Neural cell (in vitro differentiated cells): ENCODE measurements around the gene DAGLA. TPM values are rescaled to one million over a fixed set of nuclear protein-coding genes. Genes with fewer than 3 reads are reported as not detected.

Experiments used
- H2AFZ ChIP-seq: fragments of 200-600, 300-800 bp; sonication (generic), shearing (Covaris generic); 2 replicates; pipeline ENCODE4 v1.6.0; 2014; ENCODE audit warnings: low read depth, mild to moderate bottlenecking, antibody characterized with exemption, low read length, moderate library complexity
- H3F3A ChIP-seq: fragments of 200-600 bp; shearing (Covaris generic); 2 replicates; pipeline ENCODE4 v1.6.1; 2016; ENCODE audit warnings: mild to moderate bottlenecking, moderate library complexity, mixed read lengths, antibody characterized with exemption, low read length; ENCODE audit not compliant: insufficient read depth, poor library complexity, severe bottlenecking
- H3K27ac ChIP-seq: fragments of 200-600, 300-800 bp; sonication (generic), shearing (Covaris generic); 2 replicates; pipeline ENCODE4 v1.5.1; 2014; ENCODE audit warnings: mild to moderate bottlenecking, low read length, moderate library complexity
- H3K27me3 ChIP-seq: fragments of 300-800, 200-600 bp; sonication (generic), shearing (Covaris generic); 2 replicates; pipeline ENCODE4 v1.6.0; 2014; ENCODE audit warnings: mild to moderate bottlenecking, low read depth, low read length, moderate library complexity; ENCODE audit not compliant: insufficient read depth
- H3K36me3 ChIP-seq: fragments of 300-800, 200-600 bp; sonication (generic), shearing (Covaris generic); 2 replicates; pipeline ENCODE4 v1.5.1; 2014; ENCODE audit warnings: mild to moderate bottlenecking, antibody characterized with exemption, low read length, moderate library complexity; ENCODE audit not compliant: insufficient read depth
- H3K4me2 ChIP-seq: fragments of 300-800, 200-600 bp; sonication (generic), shearing (Covaris generic); 2 replicates; pipeline ENCODE4 v1.6.0; 2014; ENCODE audit warnings: mild to moderate bottlenecking, low read length
- H3K4me3 ChIP-seq: fragments of 300-800, 200-600 bp; sonication (generic), shearing (Covaris generic); 2 replicates; pipeline ENCODE4 v1.5.1; 2014; ENCODE audit warnings: mild to moderate bottlenecking, low read length, moderate library complexity
- H3K79me2 ChIP-seq: fragments of 200-600 bp; shearing (Covaris generic); replicated peaks from 2 replicates; pipeline ENCODE4 v1.6.0; 2014; ENCODE audit warnings: mild to moderate bottlenecking, low read length, moderate library complexity; ENCODE audit not compliant: insufficient read depth
- H3K9ac ChIP-seq: fragments of 300-800, 200-600 bp; sonication (generic), shearing (Covaris generic); 2 replicates; pipeline ENCODE4 v1.6.1; 2016; ENCODE audit warnings: mild to moderate bottlenecking, low read length, mixed read lengths
- H3K9me2 ChIP-seq: fragments of 200-600 bp; shearing (Covaris generic); 2 replicates; pipeline ENCODE4 v1.6.1; 2016; ENCODE audit warnings: mild to moderate bottlenecking, low read length, mixed read lengths; ENCODE audit not compliant: insufficient read depth
- H3K9me3 ChIP-seq: fragments of 200-600, 300-800 bp; sonication (generic), shearing (Covaris generic); 2 replicates; pipeline ENCODE4 v1.6.1; 2016; ENCODE audit warnings: mild to moderate bottlenecking, mixed run types, low read length, moderate library complexity, mixed read lengths
- H4K20me1 ChIP-seq: fragments of 200-600 bp; shearing (Covaris generic); 2 replicates; pipeline ENCODE4 v1.6.1; 2016; ENCODE audit warnings: mild to moderate bottlenecking, mixed run types; ENCODE audit not compliant: insufficient read depth
- MXI1 ChIP-seq: fragments of 450-650 bp; conservative IDR thresholded peaks from 2 replicates; pipeline ENCODE4 v1.6.1; 2014; ENCODE audit warnings: antibody characterized with exemption, mild to moderate bottlenecking; ENCODE audit not compliant: poor library complexity, severe bottlenecking
- POLR2AphosphoS5 ChIP-seq: IDR thresholded peaks from 2 replicates; pipeline ENCODE4 v1.6.1; 2012
- RAD21 ChIP-seq: fragments of 450-650 bp; conservative IDR thresholded peaks from 2 replicates; pipeline ENCODE4 v1.6.1; 2014; ENCODE audit warnings: antibody characterized with exemption, mild to moderate bottlenecking, moderate library complexity
- SMC3 ChIP-seq: fragments of 450-650 bp; conservative IDR thresholded peaks from 2 replicates; pipeline ENCODE4 v1.6.1; 2014; ENCODE audit warnings: antibody characterized with exemption, mild to moderate bottlenecking, moderate library complexity; ENCODE audit not compliant: poor library complexity
- TAF1 ChIP-seq: IDR thresholded peaks from 2 replicates; pipeline ENCODE4 v1.6.1; 2012; ENCODE audit warnings: low read depth
- polyA plus RNA-seq: library from polyadenylated mRNA; depleted of rRNA; stranded (reverse); fragments of >200 nt; gene quantifications from 2 replicates; pipeline ENCODE4 v1.2.3, GENCODE V29; 2014
- TF ChIP-seq, protein P1 (sequence below): IDR thresholded peaks from 2 replicates; pipeline ENCODE4 v1.6.1; 2012; ENCODE audit warnings: borderline replicate concordance

The DAGLA gene
- polyA plus RNA-seq, 1 donor from 2014 or later, result 4.5 TPM

DNA sequence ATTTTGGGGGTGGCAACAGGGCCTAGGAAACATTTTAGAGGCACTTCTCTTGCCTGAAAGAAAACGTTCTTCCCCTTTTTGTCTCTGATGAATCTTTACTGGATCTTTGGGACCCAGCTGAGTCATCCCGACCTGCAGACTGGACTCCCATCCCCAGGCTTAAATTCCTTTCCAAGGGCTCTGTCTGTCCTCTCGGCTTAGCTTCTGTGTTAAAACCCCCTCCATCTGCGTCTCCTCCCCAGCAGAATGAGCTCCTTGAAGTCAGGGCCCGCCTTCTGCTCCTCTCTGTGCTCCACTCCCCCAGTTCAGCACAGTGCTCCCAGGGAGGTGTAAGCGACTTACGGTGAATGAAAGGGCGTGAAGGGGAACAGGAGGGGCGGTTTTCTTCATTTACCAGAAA lies 895 bp upstream of the DAGLA start:
- Histone ChIP-seq H3K36me3 (no peaks in the 10 kb centered on the region), H3K79me2 (no peaks in the 10 kb centered on the region), H3F3A (no peaks in the 10 kb centered on the region), H3K9me2 (no peaks in the 10 kb centered on the region), H3K4me2 (no peak overlapping the region), H3K27ac (no peak overlapping the region), H3K27me3 (no peaks in the 10 kb centered on the region), H3K9ac (no peak overlapping the region), H3K4me3 (no peak overlapping the region), H3K9me3 (no peaks in the 10 kb centered on the region), H2AFZ (no peak overlapping the region), H4K20me1 (no peaks in the 10 kb centered on the region)
- TF ChIP-seq RAD21 (no peak), MXI1 (no peak), POLR2AphosphoS5 (no peak)
- TF ChIP-seq, protein P1, sequence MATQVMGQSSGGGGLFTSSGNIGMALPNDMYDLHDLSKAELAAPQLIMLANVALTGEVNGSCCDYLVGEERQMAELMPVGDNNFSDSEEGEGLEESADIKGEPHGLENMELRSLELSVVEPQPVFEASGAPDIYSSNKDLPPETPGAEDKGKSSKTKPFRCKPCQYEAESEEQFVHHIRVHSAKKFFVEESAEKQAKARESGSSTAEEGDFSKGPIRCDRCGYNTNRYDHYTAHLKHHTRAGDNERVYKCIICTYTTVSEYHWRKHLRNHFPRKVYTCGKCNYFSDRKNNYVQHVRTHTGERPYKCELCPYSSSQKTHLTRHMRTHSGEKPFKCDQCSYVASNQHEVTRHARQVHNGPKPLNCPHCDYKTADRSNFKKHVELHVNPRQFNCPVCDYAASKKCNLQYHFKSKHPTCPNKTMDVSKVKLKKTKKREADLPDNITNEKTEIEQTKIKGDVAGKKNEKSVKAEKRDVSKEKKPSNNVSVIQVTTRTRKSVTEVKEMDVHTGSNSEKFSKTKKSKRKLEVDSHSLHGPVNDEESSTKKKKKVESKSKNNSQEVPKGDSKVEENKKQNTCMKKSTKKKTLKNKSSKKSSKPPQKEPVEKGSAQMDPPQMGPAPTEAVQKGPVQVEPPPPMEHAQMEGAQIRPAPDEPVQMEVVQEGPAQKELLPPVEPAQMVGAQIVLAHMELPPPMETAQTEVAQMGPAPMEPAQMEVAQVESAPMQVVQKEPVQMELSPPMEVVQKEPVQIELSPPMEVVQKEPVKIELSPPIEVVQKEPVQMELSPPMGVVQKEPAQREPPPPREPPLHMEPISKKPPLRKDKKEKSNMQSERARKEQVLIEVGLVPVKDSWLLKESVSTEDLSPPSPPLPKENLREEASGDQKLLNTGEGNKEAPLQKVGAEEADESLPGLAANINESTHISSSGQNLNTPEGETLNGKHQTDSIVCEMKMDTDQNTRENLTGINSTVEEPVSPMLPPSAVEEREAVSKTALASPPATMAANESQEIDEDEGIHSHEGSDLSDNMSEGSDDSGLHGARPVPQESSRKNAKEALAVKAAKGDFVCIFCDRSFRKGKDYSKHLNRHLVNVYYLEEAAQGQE, result no peak

DNA sequence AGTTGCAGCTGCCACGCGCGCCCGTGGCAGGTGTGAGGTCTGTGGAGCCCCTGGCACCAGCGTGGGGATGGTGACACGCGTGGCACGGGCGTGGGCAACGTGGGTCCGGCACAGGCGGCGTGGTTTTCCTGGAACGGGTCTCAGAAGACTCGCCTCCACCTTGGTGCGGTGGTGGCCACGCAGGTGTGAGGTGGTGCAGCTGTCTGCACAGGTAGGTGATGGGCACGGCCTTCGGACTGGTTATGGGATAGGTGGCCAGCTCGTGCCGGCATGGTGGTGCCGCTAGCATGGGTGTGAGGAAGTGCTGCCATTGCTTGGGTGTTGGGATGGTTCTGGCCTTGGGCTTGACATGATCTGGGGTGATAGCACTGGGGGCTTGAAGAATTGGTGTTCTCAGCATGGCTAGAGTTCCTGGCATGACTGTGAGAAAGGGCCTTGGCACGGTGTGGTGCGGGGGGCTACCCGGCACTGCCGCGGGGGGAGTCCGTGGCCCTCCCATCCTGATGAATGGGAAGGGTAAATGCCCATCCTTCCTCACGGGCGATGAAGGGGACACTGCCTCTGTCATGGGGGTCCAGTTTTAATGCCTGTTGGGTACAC lies 531 bp downstream of the DAGLA start:
- no peaks in the 10 kb centered on the region for H3K79me2 ChIP-seq
- H3K9ac ChIP-seq, result peak overlapping the region; percentile 60
- H3K9me2 ChIP-seq, result no peaks in the 10 kb centered on the region
- no peaks in the 10 kb centered on the region for H3K36me3 ChIP-seq
- peak overlapping the region; percentile 80 for H3K4me3 ChIP-seq
- no peaks in the 10 kb centered on the region for H3K9me3 ChIP-seq
- no peaks in the 10 kb centered on the region for H3K27me3 ChIP-seq
- H4K20me1 ChIP-seq, result no peaks in the 10 kb centered on the region
- TF ChIP-seq SMC3, result no peak
- TF ChIP-seq TAF1, result no peak
- TF ChIP-seq, protein P1, result no peak
- no peak overlapping the region for H2AFZ ChIP-seq
- no peaks in the 10 kb centered on the region for H3F3A ChIP-seq
- no peak overlapping the region for H3K27ac ChIP-seq
- H3K4me2 ChIP-seq, result peak overlapping the region; percentile 54
